Measurements from ENCODE around the gene ATAT1.

Gene ATAT1

DNA sequence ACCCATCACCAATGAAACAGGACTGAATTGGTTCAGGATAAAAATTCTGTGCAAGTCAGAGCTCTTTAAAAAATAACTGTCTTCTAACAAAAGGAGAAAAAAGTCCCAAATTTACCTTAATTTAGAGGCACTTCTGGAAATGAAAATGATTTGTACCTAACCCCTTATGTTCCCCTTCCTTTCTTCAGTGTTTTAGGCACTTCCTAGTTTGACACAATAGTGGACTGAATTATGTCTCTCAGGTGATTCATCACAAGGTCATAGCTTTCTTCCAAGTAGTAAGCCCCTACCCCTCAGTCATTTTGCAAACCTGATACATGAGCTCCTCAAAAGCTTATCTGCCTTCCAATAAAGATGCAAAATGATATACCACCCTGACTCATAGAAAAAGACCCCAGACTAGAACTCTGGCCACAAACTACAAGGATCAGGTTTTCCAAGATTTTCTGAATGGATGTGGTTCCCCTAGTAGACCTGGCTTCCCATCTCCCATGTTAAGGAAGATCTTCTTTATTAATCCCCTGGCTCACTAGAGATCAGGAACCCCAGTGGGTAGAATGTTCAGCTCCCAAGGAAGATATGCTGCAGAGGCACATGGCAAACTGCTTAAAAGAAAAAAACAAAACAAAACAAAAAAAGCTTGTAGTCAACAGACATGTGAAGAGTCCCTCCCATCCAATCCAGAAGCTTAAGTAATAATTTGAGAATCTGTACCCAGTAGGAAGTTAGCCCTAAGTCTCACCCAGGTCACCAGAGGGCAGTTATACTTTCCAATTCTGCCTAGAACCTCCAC lies 13.2 kb upstream of the ATAT1 start:
- DNase-seq (ENCODE audit: low read depth, low spot score): no peak

DNA sequence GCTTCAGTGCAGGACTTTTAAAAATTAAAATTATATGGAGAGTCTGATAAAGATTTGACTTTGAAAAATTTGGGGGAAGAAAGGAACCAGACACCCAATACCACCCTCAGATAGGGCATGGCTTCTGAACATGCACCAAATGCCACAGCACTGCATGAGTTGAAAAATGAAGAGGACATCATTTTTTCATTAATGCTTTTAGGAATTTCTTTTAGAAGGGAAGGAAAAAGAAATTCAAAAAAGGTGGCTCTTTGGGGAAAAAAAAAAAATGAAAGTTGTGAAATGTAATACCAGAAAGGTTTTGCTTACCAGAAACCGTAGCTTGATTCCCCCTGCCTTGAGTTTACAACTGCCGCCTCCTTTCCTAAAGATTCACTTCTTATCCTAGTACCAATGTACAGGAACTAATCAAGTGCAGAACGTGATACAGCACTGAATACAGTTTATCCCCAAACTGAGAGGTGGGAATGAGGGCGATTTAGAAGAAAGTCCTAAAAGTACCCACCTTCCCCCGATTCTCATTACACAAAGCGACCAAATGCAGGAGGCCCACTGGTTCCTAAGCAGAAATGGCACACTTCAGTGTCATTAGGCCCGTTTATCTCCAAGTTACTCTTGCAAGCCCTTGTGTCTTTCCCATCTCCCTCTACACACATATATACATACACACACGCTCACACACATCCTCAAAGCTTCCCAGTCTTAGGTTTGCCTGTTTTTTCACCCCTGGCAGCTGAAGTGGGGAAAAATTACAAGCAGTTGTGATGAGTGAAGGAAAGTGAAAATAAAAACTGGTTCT lies 12.4 kb upstream of the ATAT1 start:
- DNase-seq (ENCODE audit: low read depth, low spot score): no peak

GRCh38 chr6:30614843-30615218 lies 11.8 kb upstream of the ATAT1 start:
- DNase-seq (ENCODE audit: low read depth, low spot score): peak; percentile 93

GRCh38 chr6:30615219-30615957 lies 11.3 kb upstream of the ATAT1 start:
- peak; percentile 41 for DNase-seq (ENCODE audit: low read depth, low spot score)

- no peak for DNase-seq (ENCODE audit: low read depth, low spot score)
Observed at GRCh38 chr6:30615958-30616810, 10.5 kb upstream of the ATAT1 start.

GRCh38 chr6:30616811-30617564 lies 9.7 kb upstream of the ATAT1 start, which contains the start of gene PPP1R10:
TSS of gene PPP1R10 (minus strand) at chr6:30617243. CDS start at chr6:30609944, 7,299 bp downstream.
- peak; percentile 99 for DNase-seq (ENCODE audit: low read depth, low spot score)

DNA sequence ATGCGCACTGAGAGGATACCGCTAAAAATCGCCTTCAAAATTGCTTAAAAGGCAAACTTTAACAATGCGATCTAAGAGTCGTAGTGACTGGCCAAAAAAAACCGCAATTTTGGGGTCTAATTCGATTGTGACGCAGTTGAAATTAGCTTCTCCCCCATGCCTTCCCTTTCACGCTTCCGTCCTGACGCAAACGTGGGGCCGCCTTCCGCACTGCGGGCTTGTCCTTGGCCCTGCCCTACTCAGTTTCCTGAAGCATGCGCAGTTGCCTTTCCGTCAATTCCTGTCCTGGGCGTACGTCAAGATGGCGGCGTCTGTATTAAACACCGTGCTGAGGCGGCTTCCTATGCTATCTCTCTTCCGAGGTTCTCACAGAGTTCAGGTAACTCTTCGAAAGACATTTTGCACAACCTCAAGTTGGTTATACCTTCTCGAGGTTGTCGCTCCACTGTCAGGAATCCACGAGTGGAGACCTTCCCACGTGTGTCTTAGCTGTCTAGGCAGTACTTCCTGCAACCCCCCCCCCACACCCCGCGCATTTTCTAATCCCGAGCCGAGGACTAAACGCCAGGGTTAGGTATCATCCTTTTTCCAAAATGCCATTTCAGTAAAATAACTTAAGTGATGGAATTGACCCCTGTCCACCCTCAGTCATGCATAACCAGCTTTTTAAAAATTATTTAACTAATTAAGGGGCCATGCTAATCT lies 9.0 kb upstream of the ATAT1 start, which contains the start of gene MRPS18B:
TSS of gene MRPS18B (plus strand) at position 276 of the 705 bp plus-strand sequence. CDS start at position 302, 26 bp downstream.
- peak; percentile 98 for DNase-seq (ENCODE audit: low read depth, low spot score)

DNA sequence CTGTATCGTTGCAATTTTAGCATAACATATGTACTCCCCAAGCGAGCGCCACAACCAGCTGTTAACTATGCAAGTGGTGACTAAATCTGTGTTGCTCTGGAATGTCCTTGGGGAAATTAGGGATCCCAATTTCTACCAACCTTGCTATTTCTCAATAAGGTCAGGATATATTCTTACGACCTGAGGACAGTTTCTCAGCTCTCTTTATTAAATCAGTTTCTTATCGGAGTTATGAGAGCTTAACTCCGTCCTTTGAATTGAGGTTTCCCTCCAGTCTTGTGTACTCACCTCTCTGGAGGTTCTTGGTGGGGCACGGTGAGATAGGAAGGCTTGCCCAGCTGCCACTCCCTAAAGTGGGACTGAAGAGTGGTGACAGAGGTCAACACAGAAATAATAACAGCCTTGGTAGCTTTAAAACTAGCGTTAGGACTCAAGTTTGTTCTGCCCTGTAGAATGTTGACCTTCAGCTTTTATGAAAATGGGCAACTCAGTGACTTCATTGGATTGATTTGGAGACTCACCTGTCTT lies 8.3 kb upstream of the ATAT1 start:
- DNase-seq (ENCODE audit: low read depth, low spot score): no peak

GRCh38 chr6:30619561-30619960 lies 7.1 kb upstream of the ATAT1 start:
- DNase-seq (ENCODE audit: low read depth, low spot score): no peak

- DNase-seq (ENCODE audit: low read depth, low spot score): no peak
Observed at GRCh38 chr6:30625511-30625910, 1.2 kb upstream of the ATAT1 start.

DNA sequence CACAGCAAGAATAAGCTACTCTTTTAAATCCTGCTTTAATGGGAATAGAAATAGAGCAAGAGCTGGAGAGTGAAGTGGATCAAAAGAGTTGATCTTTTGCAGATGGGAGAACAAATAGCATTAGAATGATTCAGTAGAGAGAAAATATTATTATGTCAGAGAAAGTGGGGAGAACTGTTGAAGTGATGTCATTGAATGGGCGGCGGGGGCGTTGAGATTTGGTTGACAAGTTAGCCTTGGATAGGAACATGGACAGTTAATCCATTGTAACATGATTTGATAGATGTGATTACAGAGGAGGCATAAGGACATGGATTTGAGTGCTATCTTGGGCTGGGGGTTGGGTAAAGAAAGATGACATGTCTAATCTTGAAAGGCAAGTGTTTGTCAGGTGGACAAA lies 9.2 kb downstream of the ATAT1 start:
- no peak for DNase-seq (ENCODE audit: low read depth, low spot score)

- no peak for DNase-seq (ENCODE audit: low read depth, low spot score)
Observed at GRCh38 chr6:30640481-30640880, 13.8 kb downstream of the ATAT1 start.

- DNase-seq (ENCODE audit: low read depth, low spot score): no peak
Observed at GRCh38 chr6:30641048-30641447, 14.4 kb downstream of the ATAT1 start.

DNA sequence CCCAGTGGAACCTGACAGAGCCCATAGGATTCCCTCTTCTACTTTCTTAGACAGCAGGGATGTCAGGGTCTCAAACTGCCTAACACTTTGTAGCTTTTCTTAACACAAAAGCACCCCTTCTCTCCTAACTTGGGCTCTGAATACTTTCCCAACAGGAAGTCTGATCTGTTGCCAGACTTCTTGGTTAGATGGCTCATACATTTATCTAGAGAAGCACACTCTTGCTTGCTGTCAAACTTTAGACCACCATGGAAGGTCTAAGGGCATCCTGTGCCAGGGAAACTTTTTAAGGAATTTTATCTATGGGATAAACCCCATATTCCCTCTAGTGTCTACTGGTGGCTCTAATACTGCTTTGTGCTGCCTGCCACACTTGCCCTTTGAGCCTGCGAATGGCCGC lies 17.0 kb downstream of the ATAT1 start:
- DNase-seq (ENCODE audit: low read depth, low spot score): no peak

DNA sequence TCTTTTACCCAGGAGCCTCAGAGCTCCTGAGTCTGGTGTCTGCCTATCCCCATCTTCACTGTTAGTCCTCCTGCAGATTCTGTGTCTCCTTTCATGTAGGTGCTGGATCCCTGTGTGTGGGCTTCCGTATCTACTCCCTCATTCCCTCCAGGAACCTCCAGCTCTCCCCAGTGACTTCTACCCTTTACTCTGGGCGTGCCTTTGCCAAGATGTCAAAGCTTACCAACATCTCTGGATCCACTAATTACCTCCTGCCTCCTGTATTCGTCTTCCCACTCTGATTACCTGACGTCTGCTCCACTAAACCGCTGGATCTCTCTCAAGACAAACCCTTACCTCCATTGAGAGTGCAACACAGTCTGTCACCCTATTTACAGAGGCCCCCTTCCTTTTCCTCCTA lies 18.1 kb downstream of the ATAT1 start:
- no peak for DNase-seq (ENCODE audit: low read depth, low spot score)

- no peak for DNase-seq (ENCODE audit: low read depth, low spot score)
Observed at GRCh38 chr6:30645989-30646388, 19.3 kb downstream of the ATAT1 start.

- DNase-seq (ENCODE audit: low read depth, low spot score): peak; percentile 80
Observed at GRCh38 chr6:30646450-30647241, 20.0 kb downstream of the ATAT1 start, which contains the start of gene C6orf136. TSS of gene C6orf136 (plus strand) at chr6:30647133. CDS start at chr6:30647232, 99 bp downstream.
